WTC11 (cell line): Measurements from ENCODE around the gene LAMC2. TPM values are rescaled to one million over a fixed set of nuclear protein-coding genes. Genes with fewer than 3 reads are reported as not detected.

Source experiments
- ATAC-seq: fragments of 200-7000 bp; cut with Tn5 transposase; 2 replicates; pipeline ENCODE4 v1.10.0; 2021; ENCODE audit warnings: mild to moderate bottlenecking, moderate library complexity
- CTCF ChIA-PET: fragments of 300-600 bp; sonication (Branson Sonifier 250); formaldehyde crosslinking; loops from one replicate; lab custom pipeline; 2021; ENCODE audit warnings: antibody characterized with exemption; lab: Charles Lee
- POLR2A ChIA-PET: fragments of 350-600 bp; sonication (Branson Sonifier 250); formaldehyde crosslinking; loops from one replicate; lab custom pipeline; 2021; ENCODE audit warnings: antibody characterized with exemption; lab: Charles Lee
- DNase-seq: peaks from one replicate; pipeline ENCODE4 v3.0.0; 2021; ENCODE audit warnings: low spot score
- H3K27ac Mint-ChIP-seq: 2 replicates; pipeline ENCODE4 v1.8.0; 2021; ENCODE audit warnings: mixed read lengths
- H3K27me3 Mint-ChIP-seq: 2 replicates; pipeline ENCODE4 v1.8.0; 2021; ENCODE audit warnings: low read depth, mild to moderate bottlenecking, moderate library complexity, mixed read lengths
- H3K36me3 Mint-ChIP-seq: 2 replicates; pipeline ENCODE4 v1.8.0; 2021; ENCODE audit warnings: mixed read lengths
- H3K4me1 Mint-ChIP-seq: 2 replicates; pipeline ENCODE4 v1.8.0; 2022; ENCODE audit warnings: mixed read lengths
- H3K4me3 Mint-ChIP-seq: 2 replicates; pipeline ENCODE4 v1.8.0; 2021; ENCODE audit warnings: mild to moderate bottlenecking, moderate library complexity, mixed read lengths
- H3K9me3 Mint-ChIP-seq: 2 replicates; pipeline ENCODE4 v1.8.0; 2021; ENCODE audit warnings: mixed read lengths
- FOXP1 ChIP-seq: sonication (generic); formaldehyde crosslinking; IDR thresholded peaks from 2 replicates; pipeline ENCODE4 v1.8.0; 2022; ENCODE audit warnings: missing genetic modification reagents, mild to moderate bottlenecking, moderate library complexity, borderline replicate concordance
- GRHL2 ChIP-seq: fragments of 250-450 bp; sonication (Bioruptor Pico); IDR thresholded peaks from 2 replicates; pipeline ENCODE4 v1.8.0; 2022; ENCODE audit warnings: mild to moderate bottlenecking, moderate library complexity; ENCODE audit not compliant: insufficient replicate concordance, severe bottlenecking
- HMGXB4 ChIP-seq: sonication (generic); formaldehyde crosslinking; IDR thresholded peaks from 2 replicates; pipeline ENCODE4 v1.8.1; 2023; ENCODE audit warnings: mild to moderate bottlenecking, moderate library complexity, missing genetic modification reagents
- MYBL2 ChIP-seq: sonication (generic); formaldehyde crosslinking; IDR thresholded peaks from 2 replicates; pipeline ENCODE4 v1.8.1; 2023; ENCODE audit warnings: mild to moderate bottlenecking, moderate library complexity, missing genetic modification reagents
- NFATC4 ChIP-seq: fragments of 250-450 bp; sonication (Bioruptor Pico); IDR thresholded peaks from 2 replicates; pipeline ENCODE4 v1.9.0; 2021; ENCODE audit warnings: mild to moderate bottlenecking
- NR1H2 ChIP-seq: sonication (generic); formaldehyde crosslinking; IDR thresholded peaks from 2 replicates; pipeline ENCODE4 v1.9.0; 2021; ENCODE audit warnings: mild to moderate bottlenecking, moderate library complexity, missing genetic modification reagents
- PRRX2 ChIP-seq: fragments of 250-450 bp; sonication (Bioruptor Pico); IDR thresholded peaks from 2 replicates; pipeline ENCODE4 v1.8.0; 2021; ENCODE audit warnings: mild to moderate bottlenecking
- SMAD3 ChIP-seq: sonication (generic); formaldehyde crosslinking; IDR thresholded peaks from 2 replicates; pipeline ENCODE4 v1.8.0; 2022; ENCODE audit warnings: missing genetic modification reagents, mild to moderate bottlenecking, borderline replicate concordance
- SMAD4 ChIP-seq: sonication (generic); formaldehyde crosslinking; IDR thresholded peaks from 2 replicates; pipeline ENCODE4 v1.8.0; 2022; ENCODE audit warnings: mild to moderate bottlenecking, missing genetic modification reagents
- STAT6 ChIP-seq: sonication (generic); formaldehyde crosslinking; conservative IDR thresholded peaks from 2 replicates; pipeline ENCODE4 v1.8.1; 2023; ENCODE audit warnings: mild to moderate bottlenecking, low read depth, missing genetic modification reagents, moderate library complexity
- TCF7 ChIP-seq: sonication (generic); formaldehyde crosslinking; IDR thresholded peaks from 2 replicates; pipeline ENCODE4 v1.8.0; 2022; ENCODE audit warnings: mild to moderate bottlenecking, low read depth, missing genetic modification reagents, moderate library complexity
- TEAD4 ChIP-seq: sonication (generic); formaldehyde crosslinking; IDR thresholded peaks from 2 replicates; pipeline ENCODE4 v1.8.0; 2022; ENCODE audit warnings: mild to moderate bottlenecking, missing genetic modification reagents
- ZNF219 ChIP-seq: sonication (generic); formaldehyde crosslinking; IDR thresholded peaks from 2 replicates; pipeline ENCODE4 v1.8.0; 2023; ENCODE audit warnings: missing genetic modification reagents, mild to moderate bottlenecking, borderline replicate concordance
- ZNF671 ChIP-seq: fragments of 250-450 bp; sonication (Bioruptor Pico); IDR thresholded peaks from 2 replicates; pipeline ENCODE4 v1.8.0; 2021; ENCODE audit warnings: mild to moderate bottlenecking
- total RNA-seq: library from RNA; stranded (reverse); gene quantifications from 3 replicates; pipeline ENCODE4 v1.2.3, GENCODE V29; 2021
- TF ChIP-seq, protein P1 (sequence below): sonication (generic); formaldehyde crosslinking; IDR thresholded peaks from 2 replicates; pipeline ENCODE4 v1.8.0; 2022; ENCODE audit warnings: missing genetic modification reagents
- TF ChIP-seq, protein P2 (sequence below): sonication (generic); formaldehyde crosslinking; IDR thresholded peaks from 2 replicates; pipeline ENCODE4 v1.8.1; 2022; ENCODE audit warnings: missing genetic modification reagents, borderline replicate concordance
- TF ChIP-seq, protein P3 (sequence below): fragments of 250-450 bp; sonication (Bioruptor Pico); IDR thresholded peaks from 2 replicates; pipeline ENCODE4 v1.9.0; 2021; ENCODE audit warnings: mild to moderate bottlenecking, borderline replicate concordance
- TF ChIP-seq, protein P4 (sequence below): fragments of 250-450 bp; sonication (Bioruptor Pico); IDR thresholded peaks from 2 replicates; pipeline ENCODE4 v1.9.0; 2021; ENCODE audit warnings: mild to moderate bottlenecking

LAMC2 gene
- total RNA-seq, 1 experiment from 2014 or later: 7.9 TPM

GRCh38 chr1:183275322-183275721 lies 89.3 kb downstream of the LAMC2 start:
- CTCF ChIA-PET: interaction anchor here (1.2 to 1.4 kb wide), 2 partner anchors 41 to 48 kb away, joined by 3 to 4 read pairs; no protein-coding TSS in a partner anchor
- TF ChIP-seq ZNF671 (CRISPR knock-in tag): no peak
- no peak for TF ChIP-seq SMAD3 (CRISPR knock-in tag)
- TF ChIP-seq SMAD4 (CRISPR knock-in tag): no peak
- no peak for TF ChIP-seq PRRX2 (CRISPR knock-in tag)
- TF ChIP-seq ZNF219 (CRISPR knock-in tag): no peak
- TF ChIP-seq NR1H2 (CRISPR knock-in tag): no peak
- TF ChIP-seq, protein P1, sequence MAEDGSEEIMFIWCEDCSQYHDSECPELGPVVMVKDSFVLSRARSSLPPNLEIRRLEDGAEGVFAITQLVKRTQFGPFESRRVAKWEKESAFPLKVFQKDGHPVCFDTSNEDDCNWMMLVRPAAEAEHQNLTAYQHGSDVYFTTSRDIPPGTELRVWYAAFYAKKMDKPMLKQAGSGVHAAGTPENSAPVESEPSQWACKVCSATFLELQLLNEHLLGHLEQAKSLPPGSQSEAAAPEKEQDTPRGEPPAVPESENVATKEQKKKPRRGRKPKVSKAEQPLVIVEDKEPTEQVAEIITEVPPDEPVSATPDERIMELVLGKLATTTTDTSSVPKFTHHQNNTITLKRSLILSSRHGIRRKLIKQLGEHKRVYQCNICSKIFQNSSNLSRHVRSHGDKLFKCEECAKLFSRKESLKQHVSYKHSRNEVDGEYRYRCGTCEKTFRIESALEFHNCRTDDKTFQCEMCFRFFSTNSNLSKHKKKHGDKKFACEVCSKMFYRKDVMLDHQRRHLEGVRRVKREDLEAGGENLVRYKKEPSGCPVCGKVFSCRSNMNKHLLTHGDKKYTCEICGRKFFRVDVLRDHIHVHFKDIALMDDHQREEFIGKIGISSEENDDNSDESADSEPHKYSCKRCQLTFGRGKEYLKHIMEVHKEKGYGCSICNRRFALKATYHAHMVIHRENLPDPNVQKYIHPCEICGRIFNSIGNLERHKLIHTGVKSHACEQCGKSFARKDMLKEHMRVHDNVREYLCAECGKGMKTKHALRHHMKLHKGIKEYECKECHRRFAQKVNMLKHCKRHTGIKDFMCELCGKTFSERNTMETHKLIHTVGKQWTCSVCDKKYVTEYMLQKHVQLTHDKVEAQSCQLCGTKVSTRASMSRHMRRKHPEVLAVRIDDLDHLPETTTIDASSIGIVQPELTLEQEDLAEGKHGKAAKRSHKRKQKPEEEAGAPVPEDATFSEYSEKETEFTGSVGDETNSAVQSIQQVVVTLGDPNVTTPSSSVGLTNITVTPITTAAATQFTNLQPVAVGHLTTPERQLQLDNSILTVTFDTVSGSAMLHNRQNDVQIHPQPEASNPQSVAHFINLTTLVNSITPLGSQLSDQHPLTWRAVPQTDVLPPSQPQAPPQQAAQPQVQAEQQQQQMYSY (CRISPR knock-in tag): no peak
- no peak for TF ChIP-seq TEAD4 (CRISPR knock-in tag)
- TF ChIP-seq, protein P2, sequence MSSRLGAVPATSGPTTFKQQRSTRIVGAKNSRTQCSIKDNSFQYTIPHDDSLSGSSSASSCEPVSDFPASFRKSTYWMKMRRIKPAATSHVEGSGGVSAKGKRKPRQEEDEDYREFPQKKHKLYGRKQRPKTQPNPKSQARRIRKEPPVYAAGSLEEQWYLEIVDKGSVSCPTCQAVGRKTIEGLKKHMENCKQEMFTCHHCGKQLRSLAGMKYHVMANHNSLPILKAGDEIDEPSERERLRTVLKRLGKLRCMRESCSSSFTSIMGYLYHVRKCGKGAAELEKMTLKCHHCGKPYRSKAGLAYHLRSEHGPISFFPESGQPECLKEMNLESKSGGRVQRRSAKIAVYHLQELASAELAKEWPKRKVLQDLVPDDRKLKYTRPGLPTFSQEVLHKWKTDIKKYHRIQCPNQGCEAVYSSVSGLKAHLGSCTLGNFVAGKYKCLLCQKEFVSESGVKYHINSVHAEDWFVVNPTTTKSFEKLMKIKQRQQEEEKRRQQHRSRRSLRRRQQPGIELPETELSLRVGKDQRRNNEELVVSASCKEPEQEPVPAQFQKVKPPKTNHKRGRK: no peak
- TF ChIP-seq, protein P3, sequence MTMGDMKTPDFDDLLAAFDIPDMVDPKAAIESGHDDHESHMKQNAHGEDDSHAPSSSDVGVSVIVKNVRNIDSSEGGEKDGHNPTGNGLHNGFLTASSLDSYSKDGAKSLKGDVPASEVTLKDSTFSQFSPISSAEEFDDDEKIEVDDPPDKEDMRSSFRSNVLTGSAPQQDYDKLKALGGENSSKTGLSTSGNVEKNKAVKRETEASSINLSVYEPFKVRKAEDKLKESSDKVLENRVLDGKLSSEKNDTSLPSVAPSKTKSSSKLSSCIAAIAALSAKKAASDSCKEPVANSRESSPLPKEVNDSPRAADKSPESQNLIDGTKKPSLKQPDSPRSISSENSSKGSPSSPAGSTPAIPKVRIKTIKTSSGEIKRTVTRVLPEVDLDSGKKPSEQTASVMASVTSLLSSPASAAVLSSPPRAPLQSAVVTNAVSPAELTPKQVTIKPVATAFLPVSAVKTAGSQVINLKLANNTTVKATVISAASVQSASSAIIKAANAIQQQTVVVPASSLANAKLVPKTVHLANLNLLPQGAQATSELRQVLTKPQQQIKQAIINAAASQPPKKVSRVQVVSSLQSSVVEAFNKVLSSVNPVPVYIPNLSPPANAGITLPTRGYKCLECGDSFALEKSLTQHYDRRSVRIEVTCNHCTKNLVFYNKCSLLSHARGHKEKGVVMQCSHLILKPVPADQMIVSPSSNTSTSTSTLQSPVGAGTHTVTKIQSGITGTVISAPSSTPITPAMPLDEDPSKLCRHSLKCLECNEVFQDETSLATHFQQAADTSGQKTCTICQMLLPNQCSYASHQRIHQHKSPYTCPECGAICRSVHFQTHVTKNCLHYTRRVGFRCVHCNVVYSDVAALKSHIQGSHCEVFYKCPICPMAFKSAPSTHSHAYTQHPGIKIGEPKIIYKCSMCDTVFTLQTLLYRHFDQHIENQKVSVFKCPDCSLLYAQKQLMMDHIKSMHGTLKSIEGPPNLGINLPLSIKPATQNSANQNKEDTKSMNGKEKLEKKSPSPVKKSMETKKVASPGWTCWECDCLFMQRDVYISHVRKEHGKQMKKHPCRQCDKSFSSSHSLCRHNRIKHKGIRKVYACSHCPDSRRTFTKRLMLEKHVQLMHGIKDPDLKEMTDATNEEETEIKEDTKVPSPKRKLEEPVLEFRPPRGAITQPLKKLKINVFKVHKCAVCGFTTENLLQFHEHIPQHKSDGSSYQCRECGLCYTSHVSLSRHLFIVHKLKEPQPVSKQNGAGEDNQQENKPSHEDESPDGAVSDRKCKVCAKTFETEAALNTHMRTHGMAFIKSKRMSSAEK (CRISPR knock-in tag): no peak
- TF ChIP-seq MYBL2 (CRISPR knock-in tag): no peak
- no peak for TF ChIP-seq TCF7
- TF ChIP-seq NFATC4 (CRISPR knock-in tag): no peak
- no peak for TF ChIP-seq FOXP1
- TF ChIP-seq, protein P4, sequence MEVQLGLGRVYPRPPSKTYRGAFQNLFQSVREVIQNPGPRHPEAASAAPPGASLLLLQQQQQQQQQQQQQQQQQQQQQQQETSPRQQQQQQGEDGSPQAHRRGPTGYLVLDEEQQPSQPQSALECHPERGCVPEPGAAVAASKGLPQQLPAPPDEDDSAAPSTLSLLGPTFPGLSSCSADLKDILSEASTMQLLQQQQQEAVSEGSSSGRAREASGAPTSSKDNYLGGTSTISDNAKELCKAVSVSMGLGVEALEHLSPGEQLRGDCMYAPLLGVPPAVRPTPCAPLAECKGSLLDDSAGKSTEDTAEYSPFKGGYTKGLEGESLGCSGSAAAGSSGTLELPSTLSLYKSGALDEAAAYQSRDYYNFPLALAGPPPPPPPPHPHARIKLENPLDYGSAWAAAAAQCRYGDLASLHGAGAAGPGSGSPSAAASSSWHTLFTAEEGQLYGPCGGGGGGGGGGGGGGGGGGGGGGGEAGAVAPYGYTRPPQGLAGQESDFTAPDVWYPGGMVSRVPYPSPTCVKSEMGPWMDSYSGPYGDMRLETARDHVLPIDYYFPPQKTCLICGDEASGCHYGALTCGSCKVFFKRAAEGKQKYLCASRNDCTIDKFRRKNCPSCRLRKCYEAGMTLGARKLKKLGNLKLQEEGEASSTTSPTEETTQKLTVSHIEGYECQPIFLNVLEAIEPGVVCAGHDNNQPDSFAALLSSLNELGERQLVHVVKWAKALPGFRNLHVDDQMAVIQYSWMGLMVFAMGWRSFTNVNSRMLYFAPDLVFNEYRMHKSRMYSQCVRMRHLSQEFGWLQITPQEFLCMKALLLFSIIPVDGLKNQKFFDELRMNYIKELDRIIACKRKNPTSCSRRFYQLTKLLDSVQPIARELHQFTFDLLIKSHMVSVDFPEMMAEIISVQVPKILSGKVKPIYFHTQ (CRISPR knock-in tag): no peak
- no peak for TF ChIP-seq HMGXB4 (CRISPR knock-in tag)
- no peak for TF ChIP-seq GRHL2 (CRISPR knock-in tag)
- no peak for TF ChIP-seq STAT6

More at GRCh38 chr1:183275322-183275721, 89.3 kb downstream of the LAMC2 start:
- Mint-ChIP-seq H3K36me3 (no peaks in the 10 kb centered on the region), H3K27ac (no peak overlapping the region), H3K4me3 (no peak overlapping the region), H3K27me3 (no peaks in the 10 kb centered on the region), H3K9me3 (no peaks in the 10 kb centered on the region), H3K4me1 (peaks cover 33% of the 10 kb centered on the region)
- ATAC-seq (no peak), DNase-seq (no peak)
- POLR2A ChIA-PET: no interaction called here
